Gastrocnemius medialis (tissue), 4 donors: ENCODE data around the gene EYS.

ENCODE experiments used
- CTCF ChIP-seq, 5 experiments: fragments of 450-650 bp in 3 of 5; fragments of 200-600 bp in 2 of 5; sonication (generic) in 2 of 5; IDR thresholded peaks in 4 of 5; conservative IDR thresholded peaks in 1 of 5; 1 replicate in 4 of 5; 2 replicates in 1 of 5; pipeline ENCODE4 v1.5.1; 2016 to 2019; ENCODE audit warnings: antibody characterized with exemption in 5 of 5, mild to moderate bottlenecking in 3 of 5, moderate library complexity in 3 of 5
- POLR2A ChIP-seq, 2 donors: fragments of 450-650 bp; IDR thresholded peaks; one replicate each; pipeline ENCODE4 v1.6.1; 2017; ENCODE audit warnings: antibody characterized with exemption in 2 of 2, mild to moderate bottlenecking in 2 of 2, moderate library complexity in 2 of 2

GRCh38 chr6:65285275-65285674, 421.8 kb downstream of the EYS start:
- TF ChIP-seq POLR2A (IDR thresholded peaks at IDR 0.05), result no peak
- no peak for TF ChIP-seq CTCF (IDR thresholded peaks at IDR 0.05 in 4 of 5, conservative IDR thresholded peaks at IDR 0.05 in 1 of 5)
